ENCODE data around the gene EMC10.
"Not testable (repeated sequence)": the region's sequence is repeated elsewhere in the genome, so short reads cannot be mapped to it uniquely, and the experiment has no call there.

The EMC10 gene

DNA sequence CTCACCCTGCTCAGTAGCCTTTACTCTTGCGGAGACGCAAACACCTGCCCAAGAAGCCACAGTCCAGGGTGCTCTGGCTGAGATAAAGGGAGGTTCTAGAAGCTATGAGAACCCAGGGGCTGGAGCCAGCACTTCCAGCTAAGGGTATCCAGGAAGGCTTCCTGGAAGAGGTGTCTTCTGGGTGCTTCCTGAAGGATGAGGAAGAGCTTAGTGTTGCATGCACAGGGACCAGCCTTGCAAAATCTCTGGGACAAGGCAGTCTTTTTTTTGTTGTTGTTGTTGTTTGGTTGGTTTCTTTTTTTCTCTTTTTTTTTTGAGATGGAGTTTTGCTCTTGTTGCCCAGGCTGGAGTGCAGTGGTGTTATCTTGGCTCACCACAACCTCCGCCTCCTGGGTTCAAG lies 23.1 kb upstream of the EMC10 start:
- FAIRE-seq: no peak

DNA sequence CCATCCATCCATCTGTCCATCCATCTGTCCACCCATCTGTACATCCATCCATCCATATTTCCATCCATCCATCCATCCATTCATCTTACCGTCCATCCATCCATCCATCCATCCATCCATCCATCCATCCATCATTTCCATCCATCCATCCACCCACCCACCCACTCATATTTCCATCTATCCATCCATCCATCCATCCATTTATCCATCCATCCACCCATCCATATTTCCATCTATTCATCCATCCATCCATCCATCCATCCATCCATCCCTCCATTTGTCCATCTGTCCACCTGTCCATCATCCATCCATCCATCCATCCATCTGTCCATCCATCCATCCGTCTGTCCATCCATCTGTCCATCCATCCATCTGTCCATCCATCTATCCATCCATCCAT lies 20.3 kb upstream of the EMC10 start:
- no peak for FAIRE-seq

DNA sequence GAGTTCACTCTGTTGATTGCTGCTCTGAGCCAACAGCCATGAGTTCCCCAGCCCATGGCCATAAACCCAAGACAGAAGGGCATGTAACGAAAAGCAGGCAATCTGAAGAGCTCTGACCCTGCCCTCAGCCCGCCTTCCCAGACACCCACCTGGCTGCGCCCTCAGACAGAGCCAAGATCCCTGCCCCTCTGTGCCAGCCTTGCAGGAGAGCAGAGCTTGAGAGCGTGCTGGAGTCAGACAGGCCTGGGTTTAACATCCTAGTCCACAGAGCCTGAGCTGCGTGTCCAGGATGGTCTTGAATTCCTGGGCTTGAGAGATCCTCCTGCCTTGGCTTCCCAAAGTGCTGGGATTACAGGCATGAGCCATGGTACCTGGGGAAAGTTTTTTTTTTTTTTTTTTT lies 19.0 kb upstream of the EMC10 start:
- no peak for FAIRE-seq

DNA sequence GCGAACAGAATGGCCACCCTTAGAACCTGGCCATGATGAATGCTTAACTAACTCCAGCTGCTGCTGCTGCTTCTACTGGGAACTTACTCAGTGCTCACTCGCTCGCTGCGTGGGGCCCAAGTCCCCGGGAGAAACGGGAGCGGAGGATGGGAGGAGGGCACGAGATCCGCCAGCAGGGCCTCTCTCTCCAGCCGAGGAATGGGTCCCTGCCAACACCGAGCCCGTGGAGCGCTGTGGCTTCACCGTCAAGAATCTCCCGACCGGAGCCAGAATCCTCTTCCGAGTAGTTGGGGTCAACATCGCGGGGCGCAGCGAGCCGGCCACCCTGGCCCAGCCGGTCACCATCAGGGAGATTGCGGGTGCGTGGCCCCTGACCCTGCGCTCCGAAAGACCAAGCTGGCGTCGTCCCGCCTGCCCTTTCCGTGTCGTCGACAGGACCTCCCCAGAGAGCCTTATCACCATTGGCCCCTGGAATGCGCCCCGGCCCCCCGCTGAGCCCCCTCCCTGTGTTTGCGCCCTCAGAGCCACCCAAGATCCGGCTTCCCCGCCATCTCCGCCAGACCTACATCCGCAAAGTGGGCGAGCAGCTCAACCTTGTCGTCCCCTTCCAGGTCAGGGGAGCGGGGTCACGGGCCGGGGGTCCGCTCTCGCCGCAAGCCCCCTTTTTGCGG lies 17.8 kb upstream of the EMC10 start:
- FAIRE-seq: no peak

DNA sequence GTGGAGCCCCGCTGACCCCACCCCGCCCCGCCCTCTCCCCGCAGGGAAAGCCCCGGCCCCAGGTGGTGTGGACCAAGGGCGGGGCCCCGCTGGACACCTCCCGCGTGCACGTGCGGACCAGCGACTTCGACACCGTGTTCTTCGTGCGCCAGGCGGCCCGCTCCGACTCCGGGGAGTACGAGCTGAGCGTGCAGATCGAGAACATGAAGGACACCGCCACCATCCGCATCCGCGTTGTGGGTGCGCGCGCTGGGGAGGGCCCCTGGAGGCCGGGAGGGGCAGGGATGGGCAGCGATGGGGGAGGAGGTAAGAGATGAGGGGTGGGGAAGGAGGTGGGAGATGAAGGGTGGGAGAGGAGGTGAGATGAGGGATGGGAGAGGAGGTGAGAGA lies 17.2 kb upstream of the EMC10 start:
- FAIRE-seq: no peak

DNA sequence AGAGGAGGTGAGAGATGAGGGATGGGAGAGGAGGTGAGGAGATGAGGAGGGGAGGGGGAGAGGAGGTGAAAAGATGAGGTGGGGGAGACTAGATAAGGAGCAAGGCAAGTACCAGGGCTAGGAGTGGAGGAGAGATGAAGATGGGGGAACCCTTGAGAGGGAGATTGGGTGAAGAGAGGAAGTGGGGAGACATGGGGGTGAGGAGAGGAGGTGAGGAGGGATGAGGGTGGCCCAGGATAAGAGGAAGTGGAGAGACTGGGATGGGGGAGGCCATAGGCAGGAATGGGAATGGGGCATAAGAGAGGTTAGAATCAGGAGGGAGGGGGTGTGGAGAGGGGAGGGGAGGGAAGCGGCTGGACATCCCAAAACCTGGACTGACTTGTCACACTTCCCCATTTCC lies 16.7 kb upstream of the EMC10 start:
- FAIRE-seq: no peak

DNA sequence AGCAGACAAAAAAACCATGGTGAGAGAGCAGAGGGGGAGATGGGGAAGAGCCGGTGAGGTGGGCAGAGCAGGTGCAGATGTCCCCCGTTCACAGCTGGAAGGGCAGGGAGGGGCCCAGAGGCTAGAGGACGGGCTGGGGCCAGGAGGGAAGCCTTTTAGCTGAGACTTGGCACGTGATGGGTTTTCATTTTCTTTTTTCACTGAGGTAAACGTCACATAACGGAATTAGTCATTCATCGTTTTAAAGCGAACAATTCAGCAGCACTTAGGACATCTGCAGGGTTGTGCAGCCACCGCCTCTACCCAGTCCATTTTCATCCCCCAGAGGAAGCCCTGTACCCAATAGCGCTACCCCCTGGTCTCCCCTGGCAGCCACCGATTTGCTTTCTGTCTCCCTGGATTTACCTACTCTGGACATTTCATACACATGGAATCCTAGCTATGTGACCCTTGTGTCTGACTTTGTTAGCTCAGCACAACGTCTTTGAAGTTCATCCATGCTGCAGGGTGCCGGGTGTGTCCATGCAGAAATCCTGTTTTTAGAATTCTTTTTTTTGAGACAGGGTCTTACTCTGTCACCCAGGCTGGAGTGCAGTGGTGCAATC lies 16.0 kb upstream of the EMC10 start:
- no peak for FAIRE-seq

DNA sequence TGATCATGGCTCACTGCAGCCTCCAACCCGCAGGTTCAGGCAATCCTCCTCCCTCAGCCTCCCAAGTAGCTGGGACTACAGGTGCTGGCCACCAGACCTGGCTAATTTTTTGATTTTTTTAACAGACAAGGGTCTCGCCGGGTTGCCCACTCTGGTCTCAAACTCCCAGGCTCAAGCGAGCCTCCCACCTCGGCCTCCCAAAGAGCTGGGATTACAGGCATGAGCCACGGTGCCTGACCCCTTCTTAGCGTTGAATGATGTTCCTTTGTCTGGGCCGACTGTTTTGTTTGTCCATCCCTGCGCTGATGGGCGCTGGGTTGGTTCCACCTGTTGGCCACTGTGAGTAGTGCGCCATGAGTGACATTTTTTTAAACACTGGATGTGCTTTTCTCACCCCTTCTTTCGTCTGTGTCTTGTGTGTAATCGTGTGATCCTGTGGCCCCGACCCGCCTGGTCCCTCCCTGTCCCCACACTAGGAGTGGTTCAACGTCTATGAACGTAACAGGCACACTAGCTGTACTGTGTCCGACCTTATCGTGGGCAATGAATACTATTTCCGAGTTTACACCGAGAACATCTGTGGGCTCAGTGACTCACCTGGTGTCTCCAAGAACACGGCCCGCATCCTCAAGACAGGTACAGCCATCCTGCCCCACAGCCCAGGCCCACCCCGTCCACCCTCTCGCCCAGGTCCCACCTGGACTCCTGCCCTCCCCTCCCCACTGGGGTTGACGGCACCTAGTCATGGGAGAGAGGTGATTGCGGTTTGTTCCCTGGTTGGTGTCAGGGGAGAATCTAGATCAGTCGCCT lies 15.0 kb upstream of the EMC10 start:
- no peak for FAIRE-seq

DNA sequence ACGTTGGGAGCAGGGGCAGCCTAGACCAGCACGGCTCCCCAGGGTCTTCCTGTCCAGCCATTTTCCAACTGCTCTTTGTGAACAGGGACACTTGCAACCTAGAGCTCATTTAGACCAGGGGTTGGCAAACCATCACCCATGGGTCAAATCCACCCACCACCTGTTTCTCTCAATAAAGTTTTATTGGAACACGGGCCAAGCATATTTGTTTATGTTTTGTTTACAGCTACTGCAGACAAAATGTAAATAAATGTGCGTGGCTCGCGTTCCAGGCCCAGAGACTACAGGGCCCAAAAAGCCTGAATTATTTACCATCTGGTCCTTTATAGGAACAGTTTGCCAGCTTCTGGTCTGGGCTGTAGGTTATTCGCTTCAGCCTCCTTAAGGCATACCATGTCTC lies 13.3 kb upstream of the EMC10 start:
- FAIRE-seq: no peak

DNA sequence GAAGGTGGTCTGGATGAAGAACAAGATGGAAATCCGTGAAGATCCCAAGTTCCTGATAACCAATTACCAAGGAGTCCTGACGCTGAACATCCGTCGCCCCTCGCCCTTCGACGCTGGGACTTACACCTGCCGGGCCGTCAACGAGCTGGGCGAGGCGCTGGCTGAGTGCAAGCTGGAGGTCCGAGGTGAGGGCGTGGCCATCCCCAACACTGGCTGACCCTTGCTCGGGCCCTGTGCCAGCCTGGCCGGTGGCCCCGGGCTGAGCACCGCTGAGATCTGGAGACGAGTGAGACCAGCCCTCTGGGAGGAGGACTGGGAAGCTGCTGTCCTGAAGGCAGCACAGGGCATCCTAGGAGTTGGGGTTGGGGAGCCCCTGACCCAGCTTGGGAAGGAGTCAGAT lies 12.0 kb upstream of the EMC10 start:
- FAIRE-seq: no peak

DNA sequence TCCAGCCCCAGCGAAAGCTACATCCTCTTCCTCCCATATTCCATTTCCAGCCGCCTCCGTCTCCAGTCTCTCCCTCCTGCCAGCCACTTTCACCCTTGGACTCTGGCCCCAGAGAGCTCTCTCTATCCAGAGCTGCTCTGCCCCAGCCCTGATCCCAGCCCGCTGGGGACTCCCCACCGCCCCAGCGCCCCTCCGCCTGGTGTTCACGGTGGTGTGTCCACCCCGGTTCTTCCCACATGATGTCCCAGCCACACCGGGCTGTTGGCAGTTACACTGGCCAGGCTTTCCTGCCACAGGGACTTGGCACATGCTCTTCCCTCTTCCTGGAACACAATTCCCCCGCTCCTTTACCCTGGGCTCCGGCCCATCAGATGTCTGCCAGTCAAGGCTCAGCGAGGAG lies 11.3 kb upstream of the EMC10 start:
- FAIRE-seq: no peak

DNA sequence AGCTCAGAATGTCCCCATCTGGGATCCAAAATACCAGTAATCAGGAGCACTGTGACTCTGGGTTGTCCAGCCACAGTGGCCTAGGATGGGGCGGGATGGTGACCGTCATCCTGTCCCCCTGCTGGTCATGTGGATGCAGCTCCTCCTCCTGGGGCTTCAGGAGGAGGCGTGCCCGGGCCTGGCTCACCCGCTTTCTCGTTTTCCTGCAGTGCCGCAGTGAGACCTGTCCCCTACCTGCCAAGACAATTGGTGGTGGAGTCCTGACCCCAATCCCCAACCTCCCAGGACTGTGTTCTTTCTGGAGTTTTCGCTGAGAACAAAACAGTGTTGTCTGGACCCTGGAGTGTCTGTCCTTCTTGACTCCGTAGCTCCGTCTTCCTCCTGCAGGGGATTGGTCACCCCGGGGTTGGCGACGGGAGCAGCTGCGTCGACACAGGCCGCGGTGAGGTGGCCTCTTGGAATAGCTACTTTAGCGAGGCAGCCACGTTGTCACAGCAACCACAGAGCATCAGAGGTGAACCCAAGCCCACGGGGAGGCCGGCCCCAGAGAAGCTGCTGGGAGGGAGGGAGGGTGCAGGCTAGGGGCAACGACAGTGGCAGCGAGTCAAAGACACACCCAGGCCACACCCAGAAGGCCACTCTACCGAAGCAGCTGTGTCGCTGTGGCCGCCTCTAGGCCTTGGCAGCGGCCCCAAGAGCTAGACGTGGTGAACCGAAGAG lies 10.2 kb upstream of the EMC10 start:
- FAIRE-seq: no peak

DNA sequence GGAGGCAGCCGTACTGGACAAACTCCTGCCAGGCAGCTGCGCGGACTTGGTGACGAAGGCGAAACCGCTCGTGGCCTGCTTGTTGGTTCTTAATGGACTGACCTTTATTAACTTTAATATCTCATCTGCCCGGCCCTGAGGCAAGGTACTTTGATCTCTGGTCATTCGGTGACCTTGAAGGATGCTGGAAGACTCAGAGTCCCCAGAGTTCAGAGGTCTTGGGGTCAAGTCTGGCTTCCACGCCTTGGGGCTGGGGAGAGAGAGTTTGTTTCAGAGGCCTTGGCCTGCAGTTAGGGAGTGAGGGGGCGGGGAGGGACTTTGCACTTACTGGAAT lies 9.6 kb upstream of the EMC10 start:
- no peak for FAIRE-seq

DNA sequence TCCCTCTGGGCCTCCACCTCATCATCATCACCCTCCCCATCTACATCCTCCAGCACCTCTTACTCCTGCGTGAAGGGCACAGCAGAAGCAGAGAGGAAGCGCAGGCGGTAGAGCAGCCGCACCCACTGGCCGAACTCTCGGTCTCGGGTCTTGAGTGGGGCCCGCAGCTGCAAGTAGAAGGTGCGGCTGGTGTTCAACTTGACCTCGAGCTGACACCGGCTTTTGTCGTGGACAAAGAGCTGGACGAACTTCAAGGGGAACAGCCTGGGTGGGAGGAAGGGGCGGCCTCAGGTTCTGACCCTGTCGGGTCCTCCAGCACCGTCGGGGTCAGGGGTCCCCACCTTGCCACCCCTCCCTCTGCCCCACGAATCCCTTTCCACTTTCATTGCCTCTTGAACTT lies 8.7 kb upstream of the EMC10 start:
- FAIRE-seq: no peak

DNA sequence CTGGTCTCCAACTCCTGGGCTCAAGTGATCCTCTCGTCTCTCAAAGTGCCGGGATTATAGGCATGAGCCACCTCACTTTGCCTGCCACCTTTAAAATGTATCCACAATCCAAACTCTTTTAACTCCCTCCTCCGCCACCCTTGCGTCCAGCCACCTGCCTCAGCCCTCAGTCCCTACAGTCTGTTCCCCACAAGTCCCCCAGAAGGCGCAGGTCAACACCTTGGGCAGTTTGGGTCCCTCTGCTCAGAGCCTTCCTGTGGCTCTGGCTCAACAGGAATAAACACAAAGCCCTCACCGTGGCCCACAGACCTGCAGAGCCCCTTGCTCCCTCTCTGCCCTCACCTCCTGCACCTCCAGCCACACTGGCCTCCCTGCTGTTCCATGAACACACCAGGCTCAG lies 7.5 kb upstream of the EMC10 start:
- FAIRE-seq: no peak

DNA sequence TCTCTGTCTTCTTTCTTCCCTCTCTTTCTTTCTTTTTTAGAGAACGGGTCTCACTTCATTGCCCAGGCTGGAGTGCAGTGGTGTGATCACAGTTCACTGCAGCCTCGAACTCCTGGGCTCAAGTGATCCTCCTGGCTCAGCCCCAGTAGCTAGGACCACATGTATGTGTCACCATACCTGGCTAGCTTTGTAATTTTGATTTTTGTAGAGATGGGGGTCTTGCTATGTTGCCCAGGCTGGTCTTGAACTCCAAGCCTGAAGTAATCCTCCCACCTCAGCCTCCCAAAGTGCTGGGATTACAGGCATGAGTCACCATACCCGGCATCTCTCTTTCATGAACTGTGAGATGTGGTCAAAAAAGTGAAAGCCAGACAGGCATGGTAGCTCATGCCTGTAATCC lies 3.0 kb upstream of the EMC10 start:
- FAIRE-seq: not testable (repeated sequence)

DNA sequence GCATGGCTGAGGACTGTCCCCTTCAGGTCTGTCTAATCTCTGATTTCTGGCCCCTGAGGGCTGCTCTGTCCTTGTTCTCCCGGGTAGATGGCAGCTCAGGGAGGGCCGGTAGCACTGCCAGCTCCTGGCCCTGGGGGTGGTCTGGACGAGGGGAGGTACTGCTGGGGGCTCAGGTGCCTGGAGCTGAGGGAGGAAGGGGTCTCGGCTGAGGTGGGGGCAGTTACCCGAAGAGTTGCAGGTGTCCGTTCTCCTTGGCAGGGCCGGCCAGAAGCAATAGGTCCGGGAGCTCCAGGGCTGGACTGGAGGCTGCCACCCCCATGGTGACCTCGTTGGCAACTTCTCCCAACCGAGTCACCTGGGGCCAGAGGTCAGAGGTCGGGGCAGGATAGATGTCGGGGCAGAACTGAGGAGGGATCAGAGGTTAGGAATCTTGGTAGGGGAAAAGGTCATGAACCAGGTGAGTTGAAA lies 1.2 kb upstream of the EMC10 start:
- FAIRE-seq: no peak

DNA sequence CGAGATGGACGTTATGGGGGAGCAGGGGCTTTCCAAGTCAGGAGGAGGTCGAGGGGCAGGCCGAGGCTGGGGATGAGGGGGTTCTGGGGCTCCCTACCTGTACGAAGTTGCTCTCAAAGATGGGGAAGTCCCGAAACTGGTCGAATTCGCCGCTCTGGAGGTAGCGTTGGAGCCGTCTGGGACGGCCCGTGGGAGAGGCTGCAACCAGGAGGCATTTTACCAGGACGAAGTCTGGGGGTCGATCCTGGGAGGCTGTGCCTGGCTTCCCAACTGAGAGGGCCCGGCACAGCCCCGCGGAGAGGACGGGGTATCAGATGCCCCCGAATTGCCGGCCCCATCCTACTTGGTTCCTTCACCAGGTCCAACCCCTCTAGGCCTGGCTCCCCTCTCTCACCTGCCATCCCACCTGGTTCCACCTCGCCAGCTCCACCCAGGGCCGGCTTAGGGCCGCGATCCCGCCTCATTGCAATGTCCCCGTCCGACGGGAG lies 527 bp upstream of the EMC10 start:
- no peak for FAIRE-seq

DNA sequence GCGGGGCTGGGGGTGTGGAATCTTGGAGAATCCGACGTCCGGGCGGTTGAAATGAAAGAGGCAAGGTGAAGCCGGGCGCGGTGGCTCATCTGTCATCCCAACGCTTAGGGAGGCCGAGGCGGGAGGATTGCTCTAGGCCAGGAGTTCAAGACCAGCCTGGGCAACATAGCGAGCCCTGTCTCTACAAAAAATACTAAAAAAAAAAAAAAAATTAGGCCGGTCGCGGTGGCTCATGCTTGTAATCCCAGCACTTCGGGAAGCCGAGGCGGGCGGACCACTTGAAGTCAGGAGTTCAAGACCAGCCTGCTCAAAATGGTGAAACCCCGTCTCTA lies 566 bp downstream of the EMC10 start:
- no peak for FAIRE-seq

DNA sequence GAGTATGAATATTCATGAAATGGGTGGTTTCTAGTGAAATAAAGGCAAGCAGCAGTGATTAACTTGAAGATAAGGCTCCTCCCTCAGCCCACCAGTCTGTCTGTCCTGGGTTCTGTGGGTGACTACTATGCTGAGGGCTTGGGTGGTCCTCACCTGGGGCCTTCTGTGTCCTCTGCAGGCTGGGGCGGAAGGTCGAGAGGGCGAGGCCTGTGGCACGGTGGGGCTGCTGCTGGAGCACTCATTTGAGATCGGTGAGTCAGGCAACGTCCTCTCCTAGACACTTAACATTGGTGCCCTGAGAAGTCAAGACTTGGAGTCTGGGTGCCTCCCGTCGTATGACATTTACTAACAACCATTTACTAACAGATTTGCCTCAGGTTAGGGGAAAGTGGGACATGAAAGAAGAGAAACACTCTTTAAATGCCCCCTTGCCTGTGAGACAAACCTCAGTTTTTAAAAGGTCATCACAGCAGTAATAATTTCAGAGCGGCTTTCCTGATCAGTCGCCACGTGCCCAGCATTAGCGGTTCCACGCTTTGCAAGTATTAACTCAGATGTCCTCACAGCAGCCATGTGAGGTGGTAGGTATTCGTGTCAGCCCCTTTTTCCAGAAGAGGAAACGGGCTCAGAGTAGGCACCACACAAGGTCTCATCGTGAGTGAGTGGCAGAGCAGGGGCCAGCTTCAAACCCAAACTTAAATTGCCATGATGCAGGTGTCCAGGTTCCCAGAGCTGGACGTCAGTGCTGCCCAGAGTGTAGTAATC lies 1.6 kb downstream of the EMC10 start:
- no peak for FAIRE-seq

DNA sequence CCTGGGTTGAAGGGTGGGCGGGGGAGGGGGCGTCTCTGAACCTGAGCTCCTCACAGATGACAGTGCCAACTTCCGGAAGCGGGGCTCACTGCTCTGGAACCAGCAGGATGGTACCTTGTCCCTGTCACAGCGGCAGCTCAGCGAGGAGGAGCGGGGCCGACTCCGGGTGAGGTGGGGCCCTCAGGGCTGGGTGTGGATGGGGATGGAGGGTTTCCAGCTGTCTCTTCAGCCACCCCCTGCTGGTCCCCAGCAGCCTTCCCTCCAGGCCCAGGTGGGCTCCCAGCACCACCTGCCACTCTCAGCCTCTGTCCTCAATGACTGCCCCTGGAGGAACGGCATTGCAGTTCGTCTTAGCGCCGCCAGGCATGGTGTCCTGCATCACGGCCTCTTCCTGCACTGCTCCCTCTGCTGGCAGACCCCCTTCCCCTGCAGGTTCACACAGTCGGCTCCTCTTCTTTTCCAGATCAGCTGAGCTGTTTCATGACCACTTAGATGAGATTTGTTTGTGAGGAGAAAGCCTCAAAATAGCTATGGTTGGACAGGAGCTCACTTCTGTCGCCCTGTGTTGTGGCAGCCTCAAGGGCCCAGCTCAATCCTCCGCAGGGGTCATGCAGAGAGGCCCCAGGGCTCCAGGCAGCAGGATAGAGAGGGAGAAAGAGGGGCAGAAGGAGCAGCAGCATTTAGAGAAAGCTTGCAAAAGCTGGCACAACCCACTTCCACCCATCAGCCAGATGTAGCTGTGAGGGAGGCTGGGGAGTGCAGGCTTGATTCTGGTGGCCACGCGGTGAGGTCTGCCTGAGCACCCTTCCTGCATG lies 2.8 kb downstream of the EMC10 start:
- no peak for FAIRE-seq

DNA sequence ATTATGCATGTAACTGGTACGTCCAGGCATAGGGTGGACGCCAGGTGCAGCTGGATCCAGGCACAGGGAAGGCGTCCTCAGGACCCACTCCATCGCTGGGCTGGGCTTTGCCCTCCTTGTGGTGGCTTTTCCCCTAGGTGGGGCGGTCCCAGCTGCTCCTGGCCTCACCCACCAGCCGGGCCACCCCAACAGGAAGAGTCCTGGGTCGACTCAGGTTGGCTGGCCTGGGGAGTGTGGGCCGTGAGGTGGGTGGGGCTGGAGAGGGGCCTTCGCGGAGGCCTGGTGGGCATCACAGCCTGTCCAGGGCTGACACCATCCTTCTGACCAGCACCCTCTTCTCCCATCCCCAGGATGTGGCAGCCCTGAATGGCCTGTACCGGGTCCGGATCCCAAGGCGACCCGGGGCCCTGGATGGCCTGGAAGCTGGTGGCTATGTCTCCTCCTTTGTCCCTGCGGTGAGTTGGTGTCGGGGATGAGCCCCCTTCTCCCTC lies 3.5 kb downstream of the EMC10 start:
- no peak for FAIRE-seq

Measured in endometrium (tissue), 2 donors.